Thyroid gland (tissue), 4 donors: ENCODE results near the gene OR11G2. TPM values are rescaled to one million over a fixed set of nuclear protein-coding genes. Genes with fewer than 3 reads are reported as not detected.
"Not testable (repeated sequence)": the region's sequence is repeated elsewhere in the genome, so short reads cannot be mapped to it uniquely, and the experiment has no call there.

ENCODE experiments used
- DNase-seq, 2 donors: peaks; one replicate each; pipeline ENCODE4 v3.0.0-alpha.2; 2019
- H3K27ac ChIP-seq, 3 donors: fragments of 200-600 bp; sonication (generic); 1 replicate in 2 of 3; 2 replicates in 1 of 3; pipeline ENCODE4 v1.5.1; 2016 to 2019; ENCODE audit warnings: mild to moderate bottlenecking in 1 of 3, moderate library complexity in 1 of 3
- H3K27me3 ChIP-seq: fragments of 200-600 bp; sonication (generic); one replicate; pipeline ENCODE4 v1.5.1; 2019
- H3K36me3 ChIP-seq, 2 donors: fragments of 200-600 bp; sonication (generic); one replicate each; pipeline ENCODE4 v1.5.1; 2016 to 2019
- H3K4me1 ChIP-seq, 2 donors: fragments of 200-600 bp; sonication (generic); one replicate each; pipeline ENCODE4 v1.5.1; 2017 to 2019
- H3K4me3 ChIP-seq, 3 donors: fragments of 200-600 bp; sonication (generic); replicated peaks in 1 of 3; 1 replicate in 2 of 3; 2 replicates in 1 of 3; pipeline ENCODE4 v1.5.1; 2016; ENCODE audit warnings: mild to moderate bottlenecking in 1 of 3
- H3K9me3 ChIP-seq: fragments of 200-600 bp; sonication (generic); one replicate; pipeline ENCODE4 v1.5.1; 2017
- POLR2A ChIP-seq, 2 donors: fragments of 450-650 bp; IDR thresholded peaks; one replicate each; pipeline ENCODE4 v1.6.1; 2017; ENCODE audit warnings: antibody characterized with exemption in 2 of 2, mild to moderate bottlenecking in 2 of 2, moderate library complexity in 1 of 2
- WGBS, 2 donors: methylation state at CpG; one replicate each; pipeline ENCODE4 v1.1.5; 2017; 5-methylcytosine and 5-hydroxymethylcytosine counted together
- intact Hi-C: fragments of 100-400 bp; cut with DNase I; formaldehyde crosslinking; loops from one replicate; pipeline ENCODE4 v1.15.1; 2023
- small RNA-seq: library from RNA; depleted of rRNA; stranded (forward); fragments of <200 nt; gene quantifications from one replicate; pipeline ENCODE3, GENCODE V24; 2016
- total RNA-seq, 4 donors: library from RNA; depleted of rRNA; stranded (reverse); fragments of >200 nt; gene quantifications; one replicate each; pipeline ENCODE4 v1.2.3, GENCODE V29; 2016
- TF ChIP-seq, protein P1 (sequence below), 6 experiments: fragments of 200-600 bp in 3 of 6; fragments of 450-650 bp in 3 of 6; sonication (generic) in 3 of 6; IDR thresholded peaks; one replicate each; pipeline ENCODE4 v1.5.1; 2016 to 2019; ENCODE audit warnings: antibody characterized with exemption in 6 of 6, mild to moderate bottlenecking in 2 of 6, inconsistent platforms in 1 of 6, moderate library complexity in 1 of 6

The OR11G2 gene
- total RNA-seq, 4 donors from 2014 or later = not detected

- Histone ChIP-seq H3K4me3 (no peak within 1 kb of the TSS), H3K4me1 (no peaks in the 10 kb centered on the region), H3K27me3 (no peaks in the 10 kb centered on the region), H3K27ac (no peak within 1 kb of the TSS), H3K36me3 (no peaks in the 10 kb centered on the region), H3K9me3 (no peaks in the 10 kb centered on the region)
- no peak for DNase-seq
- TF ChIP-seq, protein P1, sequence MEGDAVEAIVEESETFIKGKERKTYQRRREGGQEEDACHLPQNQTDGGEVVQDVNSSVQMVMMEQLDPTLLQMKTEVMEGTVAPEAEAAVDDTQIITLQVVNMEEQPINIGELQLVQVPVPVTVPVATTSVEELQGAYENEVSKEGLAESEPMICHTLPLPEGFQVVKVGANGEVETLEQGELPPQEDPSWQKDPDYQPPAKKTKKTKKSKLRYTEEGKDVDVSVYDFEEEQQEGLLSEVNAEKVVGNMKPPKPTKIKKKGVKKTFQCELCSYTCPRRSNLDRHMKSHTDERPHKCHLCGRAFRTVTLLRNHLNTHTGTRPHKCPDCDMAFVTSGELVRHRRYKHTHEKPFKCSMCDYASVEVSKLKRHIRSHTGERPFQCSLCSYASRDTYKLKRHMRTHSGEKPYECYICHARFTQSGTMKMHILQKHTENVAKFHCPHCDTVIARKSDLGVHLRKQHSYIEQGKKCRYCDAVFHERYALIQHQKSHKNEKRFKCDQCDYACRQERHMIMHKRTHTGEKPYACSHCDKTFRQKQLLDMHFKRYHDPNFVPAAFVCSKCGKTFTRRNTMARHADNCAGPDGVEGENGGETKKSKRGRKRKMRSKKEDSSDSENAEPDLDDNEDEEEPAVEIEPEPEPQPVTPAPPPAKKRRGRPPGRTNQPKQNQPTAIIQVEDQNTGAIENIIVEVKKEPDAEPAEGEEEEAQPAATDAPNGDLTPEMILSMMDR (IDR thresholded peaks at IDR 0.05) = no peak
- no peak for TF ChIP-seq POLR2A (IDR thresholded peaks at IDR 0.05)
- intact Hi-C loops = no loop called here
- 38 to 43% methylated on average over 2 of the region's 2 CpGs for WGBS, 2 donors
These were observed 32.7 kb downstream of the OR11G2 start, which contains the start of gene OR11H6 for GRCh38 chr14:20223410-20223809. OR11H6 (plus strand) TSS chr14:20223710; CDS start chr14:20223710, 0 bp downstream.

DNA sequence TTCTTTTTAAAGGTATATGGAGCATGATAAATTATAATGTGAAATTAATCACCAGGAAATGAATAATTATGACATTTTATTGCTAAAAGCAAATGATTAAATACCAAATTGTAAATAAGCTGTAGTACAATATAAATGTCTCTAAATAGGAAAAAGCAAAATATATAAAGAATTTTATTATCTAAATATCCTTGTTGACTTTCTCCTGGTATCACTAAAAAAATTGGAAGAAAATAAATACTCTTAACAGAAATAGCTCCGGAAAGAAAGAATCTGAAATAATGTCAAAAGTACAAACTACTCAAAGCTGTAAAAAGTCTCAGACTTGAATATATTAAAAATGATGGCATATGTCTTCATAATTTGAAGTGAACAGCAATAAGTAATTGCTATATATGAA lies 38.0 kb downstream of the OR11G2 start, which contains the start of gene OR11H7:
TSS of gene OR11H7 (plus strand) at position 301 of the 400 bp plus-strand sequence.
- intact Hi-C loops = no loop called here
- Histone ChIP-seq H3K27me3 (no peaks in the 10 kb centered on the region), H3K4me1 (no peaks in the 10 kb centered on the region), H3K36me3 (no peaks in the 10 kb centered on the region), H3K9me3 (no peaks in the 10 kb centered on the region), H3K27ac (no peak within 1 kb of the TSS), H3K4me3 (no peak within 1 kb of the TSS)
- DNase-seq = no peak
- TF ChIP-seq, protein P1 (IDR thresholded peaks at IDR 0.05) = no peak
- TF ChIP-seq POLR2A (IDR thresholded peaks at IDR 0.05) = no peak
- WGBS, 2 donors = 81 to 82% methylated on average over 1 of the region's 1 CpG

DNA sequence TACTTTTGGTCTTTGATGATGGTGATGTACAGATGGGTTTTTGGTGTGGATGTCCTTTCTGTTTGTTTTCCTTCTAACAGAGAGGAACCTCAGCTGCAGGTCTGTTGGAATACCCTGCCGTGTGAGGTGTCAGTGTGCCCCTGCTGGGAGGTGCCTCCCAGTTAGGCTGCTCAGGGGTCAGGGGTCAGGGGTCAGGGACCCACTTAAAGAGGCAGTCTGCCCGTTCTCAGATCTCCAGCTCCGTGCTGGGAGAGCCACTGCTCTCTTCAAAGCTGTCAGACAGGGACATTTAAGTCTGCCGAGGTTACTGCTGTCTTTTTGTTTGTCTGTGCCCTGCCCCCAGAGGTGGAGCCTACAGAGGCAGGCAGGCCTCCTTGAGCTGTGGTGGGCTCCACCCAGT lies 44.7 kb downstream of the OR11G2 start:
- H3K27ac ChIP-seq, H3K9me3 ChIP-seq, H3K36me3 ChIP-seq, DNase-seq, H3K4me1 ChIP-seq, intact Hi-C loops, H3K4me3 ChIP-seq, H3K27me3 ChIP-seq: not testable (repeated sequence)
- WGBS, 2 donors = 86 to 92% methylated on average over 1 to 3 of the region's 4 CpGs

GRCh38 chr14:20247646-20248246 lies 57.0 kb downstream of the OR11G2 start:
- no peaks in the 10 kb centered on the region for H3K4me1 ChIP-seq
- no peaks in the 10 kb centered on the region for H3K27me3 ChIP-seq
- WGBS, 2 donors = 69 to 72% methylated on average over 3 of the region's 3 CpGs
- no peak overlapping the region for H3K4me3 ChIP-seq
- no peaks in the 10 kb centered on the region for H3K36me3 ChIP-seq
- H3K27ac ChIP-seq = no peak overlapping the region
- TF ChIP-seq, protein P1 (IDR thresholded peaks at IDR 0.05) = no peak
- TF ChIP-seq POLR2A (IDR thresholded peaks at IDR 0.05) = no peak
- intact Hi-C loops = no loop called here
- no peak for DNase-seq
- no peaks in the 10 kb centered on the region for H3K9me3 ChIP-seq

Small RNAs within 50 kb of the gene (small RNA-seq; reads per million reads assigned to genes)
- not detected for gene GTF2IP22

Other genes starting within 250 kb of the OR11G2 start
- not detected for gene OR4K15, start 215.3 kb upstream of the OR11G2 start, total RNA-seq
- gene OR4Q2, start 188.7 kb upstream of the OR11G2 start, total RNA-seq = not detected
- gene OR4K14, start 171.6 kb upstream of the OR11G2 start, total RNA-seq = not detected
- not detected for gene OR4K13, start 154.9 kb upstream of the OR11G2 start, total RNA-seq
- not detected for gene OR4L1, start 130.9 kb upstream of the OR11G2 start, total RNA-seq
- not detected for gene OR4K17, start 80.2 kb upstream of the OR11G2 start, total RNA-seq
- gene OR4N5, start 52.1 kb upstream of the OR11G2 start, total RNA-seq = not detected
- not detected for gene OR11H6, start 32.8 kb downstream of the OR11G2 start, total RNA-seq
- not detected for gene OR11H7, start 38.1 kb downstream of the OR11G2 start, total RNA-seq
- not detected for gene OR11H4, start 48.4 kb downstream of the OR11G2 start, total RNA-seq
- gene TTC5, start 115.1 kb downstream of the OR11G2 start, total RNA-seq = 10 to 100 TPM; 15.9 to 44.2 (median 19.2) TPM
- 100 to 1,000 TPM in 2 of 4 donors, 10 to 100 TPM in 2; 57.2 to 150 (median 92.9) TPM for gene CCNB1IP1, start 142.4 kb downstream of the OR11G2 start, total RNA-seq
- 10 to 100 TPM in 2 of 4 donors, 1 to 10 TPM in 2; 8.8 to 14.6 (median 9.7) TPM for gene PARP2, start 152.7 kb downstream of the OR11G2 start, total RNA-seq
- gene TEP1, start 222.6 kb downstream of the OR11G2 start, total RNA-seq = 10 to 100 TPM; 26.6 to 39.3 (median 29.7) TPM
- 1 to 10 TPM in 1 of 4 donors, under 1 TPM in 3; 0.27 to 2.0 (median 0.36) TPM for gene KLHL33, start 245.3 kb downstream of the OR11G2 start, total RNA-seq